ENCODE results near the gene ZCWPW1. TPM values are rescaled to one million over a fixed set of nuclear protein-coding genes. Genes with fewer than 3 reads are reported as not detected.

ZCWPW1 gene
- total and polyA plus RNA-seq, 2 of the 8 experiments (the other 6 are each of a cell fraction or from before 2014, with no cell fraction given), result 0.51 to 1.4 TPM

- no peaks in the 10 kb centered on the region for H3K36me3 ChIP-seq (ENCODE audit: control insufficient read depth in 2 of 4, insufficient read depth in 4 of 4, low read length in 3 of 4)
- H2BK15ac ChIP-seq (ENCODE audit: low read length), result no peak overlapping the region
- 83% methylated on average over 2 of the region's 2 CpGs; no CpG with 5 or more reads in 1 of the 2 experiments for WGBS, 2 experiments (ENCODE audit: extremely low coverage in 1 of 2, insufficient coverage in 1 of 2, insufficient read length in 1 of 2, insufficient replicate concordance in 2 of 2, low coverage in 1 of 2, low lambda C conversion rate in 2 of 2, missing lambda C conversion rate in 1 of 2)
- CTCF ChIA-PET (ENCODE audit: partially characterized antibody), result interaction anchor here (0.6 to 4.1 kb wide), 2 partner anchors 20 to 51 kb away, joined by 3 to 25 read pairs; no protein-coding TSS in a partner anchor
- no peak overlapping the region for H2AFZ ChIP-seq (ENCODE audit: low read length)
- 0 out of 2 replicates have a peak, but pooled peaks cover 2% of the 10 kb centered on the region for H3K23me2 ChIP-seq (ENCODE audit: low read depth, low read length)
- H2BK20ac ChIP-seq (ENCODE audit: low read length), result no peak overlapping the region
- no peak overlapping the region for H3K18ac ChIP-seq (ENCODE audit: extremely low read depth, low read length)
- no peak overlapping the region for H2BK120ac ChIP-seq (replicated peaks; ENCODE audit: low read depth, low read length)
- no peak overlapping the region for H3K4ac ChIP-seq (replicated peaks; ENCODE audit: insufficient read length, low read depth, low read length)
- no peaks in the 10 kb centered on the region for H3K79me2 ChIP-seq (ENCODE audit: control insufficient read depth in 1 of 2, insufficient read depth in 2 of 2, low read length in 2 of 2)
- no peak overlapping the region for H3K56ac ChIP-seq (replicated peaks; ENCODE audit: insufficient read length, low read depth, low read length)
- DNase-seq (ENCODE audit: low read depth in 1 of 2, low spot score in 2 of 2), result no peak
- no peak overlapping the region for H3K9ac ChIP-seq (replicated peaks in 1 of 4; ENCODE audit: extremely low read depth in 1 of 4, low read depth in 3 of 4, low read length in 3 of 4)
- no peak overlapping the region for H3K4me3 ChIP-seq (ENCODE audit: extremely low read depth in 1 of 4, insufficient read depth in 2 of 4, low read depth in 3 of 4, low read length in 4 of 4)
- no peak overlapping the region for H4K5ac ChIP-seq (ENCODE audit: insufficient read length, low read depth, low read length)
- H3K9me3 ChIP-seq (ENCODE audit: insufficient read depth in 2 of 2, low read depth in 1 of 2, low read length in 1 of 2), result no peaks in the 10 kb centered on the region
- FAIRE-seq, result no peak
- H4K20me1 ChIP-seq (replicated peaks in 1 of 2; ENCODE audit: control insufficient read depth in 1 of 2, insufficient read depth in 2 of 2, low read length in 2 of 2), result no peaks in the 10 kb centered on the region
- no peak overlapping the region for H2BK5ac ChIP-seq (ENCODE audit: low read depth, low read length)
- no peak overlapping the region for H3K23ac ChIP-seq (ENCODE audit: insufficient read length)
- H3K14ac ChIP-seq (ENCODE audit: insufficient read length), result no peak overlapping the region
- peaks cover 0 to 2% (median 0%) of the 10 kb centered on the region in 4 experiments; a peak in 2 of 7 replicates for H3K4me1 ChIP-seq (replicated peaks in 1 of 4; ENCODE audit: control insufficient read depth in 3 of 4, insufficient read depth in 4 of 4, low read length in 3 of 4)
- H4K8ac ChIP-seq (ENCODE audit: extremely low read depth, insufficient read depth, low read length), result no peak overlapping the region
- H3K27me3 ChIP-seq (replicated peaks in 1 of 4; ENCODE audit: control insufficient read depth in 3 of 4, extremely low read depth in 1 of 4, insufficient read depth in 3 of 4, low read length in 3 of 4), result no peaks in the 10 kb centered on the region; a peak in 1 of 7 replicates
- no peaks in the 10 kb centered on the region for H3K79me1 ChIP-seq (ENCODE audit: low read depth, low read length)
- no peak overlapping the region for H3K27ac ChIP-seq (ENCODE audit: low read depth, low read length)
- H4K91ac ChIP-seq (replicated peaks; ENCODE audit: insufficient read length, low read length), result no peak overlapping the region
- POLR2A ChIA-PET (ENCODE audit: partially characterized antibody), result interaction anchor here (1.4 kb wide), 1 partner anchor 14 kb away, joined by 3 read pairs; no protein-coding TSS in a partner anchor
- no peak overlapping the region for H3K4me2 ChIP-seq (ENCODE audit: insufficient read depth in 1 of 2, low read depth in 2 of 2, low read length in 2 of 2)
- no peak overlapping the region for H2AK5ac ChIP-seq (ENCODE audit: low read depth, low read length)
- H2BK12ac ChIP-seq (ENCODE audit: low read depth, low read length), result no peak overlapping the region
Measured at GRCh38 chr7:100387695-100388094, 40.8 kb downstream of the ZCWPW1 start.
